Right lobe of liver (tissue), 4 donors: ENCODE measurements around the gene DUSP1.

Source experiments
- POLR2A ChIP-seq: fragments of 450-650 bp; IDR thresholded peaks from one replicate; pipeline ENCODE4 v1.6.1; 2017; ENCODE audit warnings: antibody characterized with exemption, mild to moderate bottlenecking
- TF ChIP-seq, protein P1 (sequence below), 4 donors: fragments of 200-600 bp in 3 of 4; fragments of 450-650 bp in 1 of 4; IDR thresholded peaks; one replicate each; pipeline versions ENCODE4 v1.5.1 to v1.8.0; 2016 to 2022; ENCODE audit warnings: antibody characterized with exemption in 4 of 4, mild to moderate bottlenecking in 2 of 4
- donor health status: DM: no; HTN: no; CAD: no.
- donor health status: DM: no; HTN: no; CAD: no.
- donor health status: DM: no; HTN: yes; CAD: no.

DNA sequence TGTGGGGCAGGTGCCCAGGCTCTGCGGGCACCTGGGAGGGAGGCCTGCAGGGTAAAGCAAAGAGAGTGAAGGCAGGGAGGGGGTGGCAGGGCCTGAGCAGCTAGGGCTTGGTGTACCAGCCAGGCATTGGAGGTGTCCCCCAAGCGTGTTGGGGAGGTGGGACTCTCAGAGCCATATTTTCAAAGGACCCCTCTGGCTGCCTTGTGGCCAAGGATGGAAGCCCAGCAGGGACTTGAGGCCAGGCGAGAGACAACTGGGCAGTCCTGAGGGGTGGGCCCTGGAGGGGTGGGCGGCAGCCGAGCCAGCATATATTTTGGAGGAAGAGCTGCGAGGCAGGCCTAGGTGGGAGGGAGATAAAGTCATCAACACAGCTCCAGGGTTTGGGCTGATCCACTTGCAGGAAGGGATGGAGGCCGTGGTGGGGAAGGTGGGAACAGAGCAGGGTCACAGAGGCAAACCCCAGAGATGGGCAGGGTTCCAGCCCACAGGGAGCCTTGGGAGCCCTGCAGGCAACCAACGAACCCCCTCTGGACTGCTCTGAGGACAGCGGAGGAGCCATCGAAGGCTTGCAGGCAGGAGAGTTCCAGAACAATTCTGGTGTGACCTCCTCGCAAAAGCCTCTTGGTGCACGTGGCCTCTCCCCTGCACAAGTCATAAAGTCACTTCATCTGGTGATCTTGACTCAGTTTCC is 35.7 kb downstream of the DUSP1 start:
- TF ChIP-seq, protein P1, sequence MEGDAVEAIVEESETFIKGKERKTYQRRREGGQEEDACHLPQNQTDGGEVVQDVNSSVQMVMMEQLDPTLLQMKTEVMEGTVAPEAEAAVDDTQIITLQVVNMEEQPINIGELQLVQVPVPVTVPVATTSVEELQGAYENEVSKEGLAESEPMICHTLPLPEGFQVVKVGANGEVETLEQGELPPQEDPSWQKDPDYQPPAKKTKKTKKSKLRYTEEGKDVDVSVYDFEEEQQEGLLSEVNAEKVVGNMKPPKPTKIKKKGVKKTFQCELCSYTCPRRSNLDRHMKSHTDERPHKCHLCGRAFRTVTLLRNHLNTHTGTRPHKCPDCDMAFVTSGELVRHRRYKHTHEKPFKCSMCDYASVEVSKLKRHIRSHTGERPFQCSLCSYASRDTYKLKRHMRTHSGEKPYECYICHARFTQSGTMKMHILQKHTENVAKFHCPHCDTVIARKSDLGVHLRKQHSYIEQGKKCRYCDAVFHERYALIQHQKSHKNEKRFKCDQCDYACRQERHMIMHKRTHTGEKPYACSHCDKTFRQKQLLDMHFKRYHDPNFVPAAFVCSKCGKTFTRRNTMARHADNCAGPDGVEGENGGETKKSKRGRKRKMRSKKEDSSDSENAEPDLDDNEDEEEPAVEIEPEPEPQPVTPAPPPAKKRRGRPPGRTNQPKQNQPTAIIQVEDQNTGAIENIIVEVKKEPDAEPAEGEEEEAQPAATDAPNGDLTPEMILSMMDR (IDR thresholded peaks at IDR 0.05), result no peak
- no peak for TF ChIP-seq POLR2A
